ENCODE data around the gene SETD1B.

Gene SETD1B

DNA sequence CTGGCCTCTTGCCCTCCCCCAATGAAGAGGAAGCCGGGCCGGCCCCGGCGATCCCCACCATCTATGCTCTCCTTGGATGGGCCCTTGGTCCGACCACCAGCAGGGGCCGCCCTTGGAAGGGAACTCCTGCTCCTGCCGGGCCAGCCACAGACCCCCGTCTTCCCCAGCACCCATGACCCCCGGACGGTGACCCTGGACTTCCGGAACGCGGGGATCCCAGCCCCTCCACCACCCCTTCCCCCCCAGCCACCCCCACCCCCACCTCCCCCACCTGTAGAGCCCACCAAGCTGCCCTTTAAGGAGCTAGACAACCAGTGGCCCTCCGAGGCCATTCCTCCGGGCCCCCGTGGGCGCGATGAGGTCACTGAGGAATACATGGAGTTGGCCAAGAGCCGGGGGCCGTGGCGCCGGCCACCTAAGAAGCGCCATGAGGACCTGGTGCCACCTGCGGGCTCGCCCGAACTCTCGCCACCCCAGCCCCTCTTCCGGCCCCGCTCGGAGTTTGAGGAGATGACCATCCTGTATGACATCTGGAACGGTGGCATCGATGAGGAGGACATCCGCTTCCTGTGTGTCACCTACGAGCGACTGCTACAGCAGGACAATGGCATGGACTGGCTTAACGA is 19.4 kb downstream of the SETD1B start:
- ATAC-seq: 0 out of 3 replicates have a peak, but pooled peaks have one; percentile 24
- TF ChIP-seq CSDC2 (CRISPR knock-in tag; IDR thresholded peaks at IDR 0.05) (no peak), ZNF565 (CRISPR knock-in tag; conservative IDR thresholded peaks at IDR 0.05; ENCODE audit: low read depth) (no peak), ZC3H10 (CRISPR knock-in tag; IDR thresholded peaks at IDR 0.05) (no peak), ISL1 (CRISPR knock-in tag; IDR thresholded peaks at IDR 0.05) (no peak), CREB5 (CRISPR knock-in tag; IDR thresholded peaks at IDR 0.05; ENCODE audit: low read depth) (no peak), ZFP3 (CRISPR knock-in tag; IDR thresholded peaks at IDR 0.05) (no peak), RARB (CRISPR knock-in tag; IDR thresholded peaks at IDR 0.05) (no peak), POU6F1 (CRISPR knock-in tag; IDR thresholded peaks at IDR 0.05; ENCODE audit: borderline replicate concordance, low read depth) (no peak), ARNTL (CRISPR knock-in tag; IDR thresholded peaks at IDR 0.05; ENCODE audit: borderline replicate concordance, low read depth) (no peak), TCF4 (CRISPR knock-in tag; IDR thresholded peaks at IDR 0.05; ENCODE audit: borderline replicate concordance) (no peak), CSRNP3 (CRISPR knock-in tag; IDR thresholded peaks at IDR 0.05) (no peak), OSR1 (CRISPR knock-in tag; IDR thresholded peaks at IDR 0.05) (no peak), ZFP30 (CRISPR knock-in tag; IDR thresholded peaks at IDR 0.05) (no peak)
- TF ChIP-seq, protein P1, sequence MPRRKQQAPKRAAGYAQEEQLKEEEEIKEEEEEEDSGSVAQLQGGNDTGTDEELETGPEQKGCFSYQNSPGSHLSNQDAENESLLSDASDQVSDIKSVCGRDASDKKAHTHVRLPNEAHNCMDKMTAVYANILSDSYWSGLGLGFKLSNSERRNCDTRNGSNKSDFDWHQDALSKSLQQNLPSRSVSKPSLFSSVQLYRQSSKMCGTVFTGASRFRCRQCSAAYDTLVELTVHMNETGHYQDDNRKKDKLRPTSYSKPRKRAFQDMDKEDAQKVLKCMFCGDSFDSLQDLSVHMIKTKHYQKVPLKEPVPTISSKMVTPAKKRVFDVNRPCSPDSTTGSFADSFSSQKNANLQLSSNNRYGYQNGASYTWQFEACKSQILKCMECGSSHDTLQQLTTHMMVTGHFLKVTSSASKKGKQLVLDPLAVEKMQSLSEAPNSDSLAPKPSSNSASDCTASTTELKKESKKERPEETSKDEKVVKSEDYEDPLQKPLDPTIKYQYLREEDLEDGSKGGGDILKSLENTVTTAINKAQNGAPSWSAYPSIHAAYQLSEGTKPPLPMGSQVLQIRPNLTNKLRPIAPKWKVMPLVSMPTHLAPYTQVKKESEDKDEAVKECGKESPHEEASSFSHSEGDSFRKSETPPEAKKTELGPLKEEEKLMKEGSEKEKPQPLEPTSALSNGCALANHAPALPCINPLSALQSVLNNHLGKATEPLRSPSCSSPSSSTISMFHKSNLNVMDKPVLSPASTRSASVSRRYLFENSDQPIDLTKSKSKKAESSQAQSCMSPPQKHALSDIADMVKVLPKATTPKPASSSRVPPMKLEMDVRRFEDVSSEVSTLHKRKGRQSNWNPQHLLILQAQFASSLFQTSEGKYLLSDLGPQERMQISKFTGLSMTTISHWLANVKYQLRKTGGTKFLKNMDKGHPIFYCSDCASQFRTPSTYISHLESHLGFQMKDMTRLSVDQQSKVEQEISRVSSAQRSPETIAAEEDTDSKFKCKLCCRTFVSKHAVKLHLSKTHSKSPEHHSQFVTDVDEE (CRISPR knock-in tag; IDR thresholded peaks at IDR 0.05): no peak

DNA sequence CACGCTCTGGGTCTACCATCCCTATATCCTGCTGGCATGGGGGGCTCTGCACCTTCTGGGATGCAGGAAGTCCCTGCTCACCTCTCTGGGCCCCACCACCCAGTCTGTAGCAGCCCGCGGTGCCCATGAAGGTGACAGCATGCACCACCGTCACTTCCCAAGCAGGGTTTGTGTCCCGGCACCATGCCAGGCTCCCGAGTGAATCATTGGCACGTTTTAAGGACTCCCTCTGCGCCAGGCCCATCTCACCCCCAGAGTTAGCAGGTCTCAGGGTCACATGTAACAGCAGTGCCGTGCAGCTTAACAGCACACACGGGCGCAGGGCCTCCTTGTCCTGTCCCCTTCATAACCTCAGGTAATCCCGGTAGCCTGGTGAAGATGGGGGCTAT is 19.9 kb downstream of the SETD1B start:
- ATAC-seq: no peak

More for the DNA sequence above, 19.9 kb downstream of the SETD1B start:
- TF ChIP-seq RARB (CRISPR knock-in tag; IDR thresholded peaks at IDR 0.05) (no peak), POU6F1 (CRISPR knock-in tag; IDR thresholded peaks at IDR 0.05; ENCODE audit: borderline replicate concordance, low read depth) (no peak), OSR1 (CRISPR knock-in tag; IDR thresholded peaks at IDR 0.05) (no peak)
- TF ChIP-seq, protein P1 (CRISPR knock-in tag; IDR thresholded peaks at IDR 0.05): no peak
